ENCODE results near the gene BNIP3. TPM values are rescaled to one million over a fixed set of nuclear protein-coding genes. Genes with fewer than 3 reads are reported as not detected.

Gene BNIP3
- total RNA-seq, 1 experiment from 2014 or later, result 18.4 TPM

- ChIA-PET CTCF (no interaction called here), POLR2A (no interaction called here)
- intact Hi-C loops (cut with micrococcal nuclease; ENCODE audit: unreplicated experiment), result no loop called here
- H3K36me3 ChIP-seq (ENCODE audit: control insufficient read depth, insufficient read depth, low read length), result no peaks in the 10 kb centered on the region; the same call in 1 of the 2 replicates
- BruUV-seq (replicated peaks), result no TSS peak
- DNase-seq, result no peak
- H3K9me3 ChIP-seq, result no peaks in the 10 kb centered on the region
- Mint-ChIP-seq H3K36me3 (ENCODE audit: insufficient read depth, unreplicated experiment) (peaks cover 37% of the 10 kb centered on the region), H3K27me3 (ENCODE audit: insufficient read depth, unreplicated experiment) (no peaks in the 10 kb centered on the region), H3K27ac (ENCODE audit: unreplicated experiment) (no peak overlapping the region), H3K9me3 (ENCODE audit: unreplicated experiment) (no peaks in the 10 kb centered on the region), H3K4me1 (ENCODE audit: low read depth, unreplicated experiment) (no peaks in the 10 kb centered on the region), H3K4me3 (ENCODE audit: unreplicated experiment) (no peak overlapping the region)
- no peaks in the 10 kb centered on the region for H3K27me3 ChIP-seq (replicated peaks; ENCODE audit: control insufficient read depth, insufficient read depth, low read length)
- no peaks in the 10 kb centered on the region for H3K4me1 ChIP-seq
- no peak overlapping the region for H3K4me3 ChIP-seq (ENCODE audit: low read depth, low read length)
- no peak for TF ChIP-seq CTCF (IDR thresholded peaks at IDR 0.05; ENCODE audit: insufficient read depth in 1 of 2, low read depth in 1 of 2, low read length in 1 of 2, severe bottlenecking in 1 of 2, unreplicated experiment in 1 of 2)
Observed at GRCh38 chr10:131936294-131936693, 45.4 kb downstream of the BNIP3 start.

- Histone ChIP-seq H3K4me1 (no peaks in the 10 kb centered on the region), H3K36me3 (ENCODE audit: control insufficient read depth, insufficient read depth, low read length) (no peaks in the 10 kb centered on the region; the same call in 1 of the 2 replicates), H3K4me3 (ENCODE audit: low read depth, low read length) (no peak overlapping the region), H3K27me3 (replicated peaks; ENCODE audit: control insufficient read depth, insufficient read depth, low read length) (no peaks in the 10 kb centered on the region), H3K9me3 (no peaks in the 10 kb centered on the region)
- no peaks in the 10 kb centered on the region for H3K4me1 Mint-ChIP-seq (ENCODE audit: low read depth, unreplicated experiment)
- no peaks in the 10 kb centered on the region for H3K9me3 Mint-ChIP-seq (ENCODE audit: unreplicated experiment)
- peaks cover 34% of the 10 kb centered on the region for H3K36me3 Mint-ChIP-seq (ENCODE audit: insufficient read depth, unreplicated experiment)
- no peaks in the 10 kb centered on the region for H3K27me3 Mint-ChIP-seq (ENCODE audit: insufficient read depth, unreplicated experiment)
- POLR2A ChIA-PET, result no interaction called here
- CTCF ChIA-PET, result no interaction called here
- no TSS peak for BruUV-seq (replicated peaks)
- no peak overlapping the region for H3K27ac Mint-ChIP-seq (ENCODE audit: unreplicated experiment)
- no peak overlapping the region for H3K4me3 Mint-ChIP-seq (ENCODE audit: unreplicated experiment)
- TF ChIP-seq CTCF (IDR thresholded peaks at IDR 0.05; ENCODE audit: insufficient read depth in 1 of 2, low read depth in 1 of 2, low read length in 1 of 2, severe bottlenecking in 1 of 2, unreplicated experiment in 1 of 2), result no peak
- intact Hi-C loops (cut with micrococcal nuclease; ENCODE audit: unreplicated experiment), result no loop called here
- no peak for DNase-seq
Observed at GRCh38 chr10:131935260-131935659, 46.5 kb downstream of the BNIP3 start.

- CTCF ChIA-PET, result no interaction called here
- H3K4me3 Mint-ChIP-seq (ENCODE audit: unreplicated experiment), result no peak overlapping the region
Observed at GRCh38 chr10:131934769-131935168, 47.0 kb downstream of the BNIP3 start.

More at GRCh38 chr10:131934769-131935168, 47.0 kb downstream of the BNIP3 start:
- peaks cover 4% of the 10 kb centered on the region for H3K4me1 Mint-ChIP-seq (ENCODE audit: low read depth, unreplicated experiment)
- no peak for DNase-seq
- no peaks in the 10 kb centered on the region for H3K9me3 Mint-ChIP-seq (ENCODE audit: unreplicated experiment)
- Histone ChIP-seq H3K27me3 (replicated peaks; ENCODE audit: control insufficient read depth, insufficient read depth, low read length) (no peaks in the 10 kb centered on the region), H3K4me1 (no peaks in the 10 kb centered on the region), H3K9me3 (no peaks in the 10 kb centered on the region), H3K36me3 (ENCODE audit: control insufficient read depth, insufficient read depth, low read length) (no peaks in the 10 kb centered on the region; the same call in 1 of the 2 replicates), H3K4me3 (ENCODE audit: low read depth, low read length) (no peak overlapping the region)
- H3K36me3 Mint-ChIP-seq (ENCODE audit: insufficient read depth, unreplicated experiment), result peaks cover 34% of the 10 kb centered on the region
- no peak overlapping the region for H3K27ac Mint-ChIP-seq (ENCODE audit: unreplicated experiment)
- POLR2A ChIA-PET, result no interaction called here
- no TSS peak for BruUV-seq (replicated peaks)
- no peak for TF ChIP-seq CTCF (IDR thresholded peaks at IDR 0.05; ENCODE audit: insufficient read depth in 1 of 2, low read depth in 1 of 2, low read length in 1 of 2, severe bottlenecking in 1 of 2, unreplicated experiment in 1 of 2)
- intact Hi-C loops (cut with micrococcal nuclease; ENCODE audit: unreplicated experiment), result no loop called here
- no peaks in the 10 kb centered on the region for H3K27me3 Mint-ChIP-seq (ENCODE audit: insufficient read depth, unreplicated experiment)
